ENCODE results near the gene SEMA4B. TPM values are rescaled to one million over a fixed set of nuclear protein-coding genes. Genes with fewer than 3 reads are reported as not detected.

The SEMA4B gene
- total RNA-seq, 1 donor from 2014 or later: 31.8 TPM

DNA sequence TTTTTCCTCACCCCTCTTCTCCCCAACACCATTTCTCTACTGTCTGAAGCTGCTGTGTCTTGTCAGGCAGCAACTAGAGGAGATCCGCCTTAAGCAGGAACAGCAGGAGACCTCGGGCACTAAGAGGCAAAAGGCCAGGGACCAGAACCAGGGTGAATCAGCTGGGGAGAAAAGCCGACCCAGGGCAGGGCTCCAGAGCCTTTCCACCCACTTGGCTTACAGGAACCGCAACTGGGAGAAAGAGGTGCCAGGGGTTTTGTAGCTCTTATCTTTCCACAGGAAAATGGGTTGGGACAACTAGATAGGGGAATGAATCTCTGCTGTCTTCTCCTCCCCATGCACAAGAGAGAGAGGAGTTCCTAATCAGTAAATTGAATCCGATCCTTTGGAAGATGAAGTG, 61.3 kb downstream of the SEMA4B start:
- no peaks in the 10 kb centered on the region for H3K36me3 Mint-ChIP-seq (ENCODE audit: unreplicated experiment)
- H3K4me1 Mint-ChIP-seq (ENCODE audit: low read depth, unreplicated experiment): peaks cover under 1% of the 10 kb centered on the region
- H3K27ac Mint-ChIP-seq (ENCODE audit: unreplicated experiment): no peak overlapping the region
- no peak for DNase-seq
- no peak overlapping the region for H3K4me3 Mint-ChIP-seq (ENCODE audit: unreplicated experiment)
- TF ChIP-seq, protein P1, sequence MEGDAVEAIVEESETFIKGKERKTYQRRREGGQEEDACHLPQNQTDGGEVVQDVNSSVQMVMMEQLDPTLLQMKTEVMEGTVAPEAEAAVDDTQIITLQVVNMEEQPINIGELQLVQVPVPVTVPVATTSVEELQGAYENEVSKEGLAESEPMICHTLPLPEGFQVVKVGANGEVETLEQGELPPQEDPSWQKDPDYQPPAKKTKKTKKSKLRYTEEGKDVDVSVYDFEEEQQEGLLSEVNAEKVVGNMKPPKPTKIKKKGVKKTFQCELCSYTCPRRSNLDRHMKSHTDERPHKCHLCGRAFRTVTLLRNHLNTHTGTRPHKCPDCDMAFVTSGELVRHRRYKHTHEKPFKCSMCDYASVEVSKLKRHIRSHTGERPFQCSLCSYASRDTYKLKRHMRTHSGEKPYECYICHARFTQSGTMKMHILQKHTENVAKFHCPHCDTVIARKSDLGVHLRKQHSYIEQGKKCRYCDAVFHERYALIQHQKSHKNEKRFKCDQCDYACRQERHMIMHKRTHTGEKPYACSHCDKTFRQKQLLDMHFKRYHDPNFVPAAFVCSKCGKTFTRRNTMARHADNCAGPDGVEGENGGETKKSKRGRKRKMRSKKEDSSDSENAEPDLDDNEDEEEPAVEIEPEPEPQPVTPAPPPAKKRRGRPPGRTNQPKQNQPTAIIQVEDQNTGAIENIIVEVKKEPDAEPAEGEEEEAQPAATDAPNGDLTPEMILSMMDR (IDR thresholded peaks at IDR 0.05; ENCODE audit: partially characterized antibody, unreplicated experiment): no peak
- peaks cover 5% of the 10 kb centered on the region for H3K27me3 Mint-ChIP-seq (ENCODE audit: unreplicated experiment)
- peaks cover 5% of the 10 kb centered on the region for H3K9me3 Mint-ChIP-seq (ENCODE audit: unreplicated experiment)

DNA sequence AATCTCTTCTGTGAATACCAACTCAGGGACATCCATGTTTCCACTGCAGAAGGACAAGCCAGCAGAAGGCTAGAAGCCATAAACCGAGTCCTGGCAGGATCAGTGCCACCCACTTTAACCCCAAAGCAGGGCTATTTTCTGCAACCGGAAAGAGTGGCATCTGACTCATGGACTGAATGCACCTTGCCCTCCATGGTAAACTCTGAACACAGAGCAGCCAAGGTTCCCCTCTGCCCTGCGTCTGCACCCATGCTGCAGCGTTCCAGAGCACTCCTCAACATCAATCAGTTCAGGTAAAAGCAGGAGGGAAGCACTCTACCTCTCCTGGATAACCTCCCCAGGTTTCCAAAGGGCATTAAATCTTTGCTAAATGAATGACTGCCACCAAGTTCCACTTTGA, 63.5 kb downstream of the SEMA4B start:
- peaks cover 11% of the 10 kb centered on the region for H3K4me1 Mint-ChIP-seq (ENCODE audit: low read depth, unreplicated experiment)
- peaks cover 5% of the 10 kb centered on the region for H3K27me3 Mint-ChIP-seq (ENCODE audit: unreplicated experiment)
- no peak for DNase-seq
- H3K27ac Mint-ChIP-seq (ENCODE audit: unreplicated experiment): peak overlapping the region; percentile 98
- H3K36me3 Mint-ChIP-seq (ENCODE audit: unreplicated experiment): no peaks in the 10 kb centered on the region
- peak overlapping the region; percentile 99 for H3K4me3 Mint-ChIP-seq (ENCODE audit: unreplicated experiment)
- peaks cover 5% of the 10 kb centered on the region for H3K9me3 Mint-ChIP-seq (ENCODE audit: unreplicated experiment)
- TF ChIP-seq, protein P1 (IDR thresholded peaks at IDR 0.05; ENCODE audit: partially characterized antibody, unreplicated experiment): no peak

- H3K9me3 Mint-ChIP-seq (ENCODE audit: unreplicated experiment): peaks cover 5% of the 10 kb centered on the region
- H3K36me3 Mint-ChIP-seq (ENCODE audit: unreplicated experiment): no peaks in the 10 kb centered on the region
- peaks cover 5% of the 10 kb centered on the region for H3K27me3 Mint-ChIP-seq (ENCODE audit: unreplicated experiment)
- peaks cover 13% of the 10 kb centered on the region for H3K4me1 Mint-ChIP-seq (ENCODE audit: low read depth, unreplicated experiment)
- TF ChIP-seq, protein P1 (IDR thresholded peaks at IDR 0.05; ENCODE audit: partially characterized antibody, unreplicated experiment): no peak
- DNase-seq: peak; percentile 89
- peak within 1 kb of the TSS; percentile 98 for H3K27ac Mint-ChIP-seq (ENCODE audit: unreplicated experiment)
- H3K4me3 Mint-ChIP-seq (ENCODE audit: unreplicated experiment): peak within 1 kb of the TSS; percentile 99
Observed at GRCh38 chr15:90265271-90266060, 64.3 kb downstream of the SEMA4B start, which contains the start of gene NGRN. Gene NGRN (plus strand): TSS chr15:90265672. CDS start chr15:90265713, 41 bp downstream.

DNA sequence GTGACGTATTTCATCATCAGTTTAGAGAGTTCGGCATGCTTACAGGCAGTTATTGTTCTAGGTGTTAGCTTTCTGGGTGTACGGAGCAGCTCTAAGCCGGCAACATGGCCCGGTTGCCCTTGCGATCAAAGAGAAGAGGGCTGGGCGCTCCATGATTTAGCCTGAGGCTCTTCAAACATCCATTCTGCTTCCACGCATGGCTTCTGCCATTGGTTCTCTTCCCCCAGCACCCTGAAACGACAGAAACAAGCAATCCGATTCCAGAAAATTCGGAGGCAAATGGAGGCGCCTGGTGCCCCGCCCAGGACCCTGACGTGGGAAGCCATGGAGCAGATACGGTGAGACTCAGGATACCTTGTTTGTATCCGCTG, 64.9 kb downstream of the SEMA4B start:
- DNase-seq: peak; percentile 54
- peak overlapping the region; percentile 99 for H3K4me3 Mint-ChIP-seq (ENCODE audit: unreplicated experiment)
- H3K4me1 Mint-ChIP-seq (ENCODE audit: low read depth, unreplicated experiment): peaks cover 13% of the 10 kb centered on the region
- TF ChIP-seq, protein P1 (IDR thresholded peaks at IDR 0.05; ENCODE audit: partially characterized antibody, unreplicated experiment): no peak
- H3K27ac Mint-ChIP-seq (ENCODE audit: unreplicated experiment): peak overlapping the region; percentile 98
- H3K9me3 Mint-ChIP-seq (ENCODE audit: unreplicated experiment): peaks cover 5% of the 10 kb centered on the region
- H3K27me3 Mint-ChIP-seq (ENCODE audit: unreplicated experiment): peaks cover 5% of the 10 kb centered on the region
- H3K36me3 Mint-ChIP-seq (ENCODE audit: unreplicated experiment): no peaks in the 10 kb centered on the region

DNA sequence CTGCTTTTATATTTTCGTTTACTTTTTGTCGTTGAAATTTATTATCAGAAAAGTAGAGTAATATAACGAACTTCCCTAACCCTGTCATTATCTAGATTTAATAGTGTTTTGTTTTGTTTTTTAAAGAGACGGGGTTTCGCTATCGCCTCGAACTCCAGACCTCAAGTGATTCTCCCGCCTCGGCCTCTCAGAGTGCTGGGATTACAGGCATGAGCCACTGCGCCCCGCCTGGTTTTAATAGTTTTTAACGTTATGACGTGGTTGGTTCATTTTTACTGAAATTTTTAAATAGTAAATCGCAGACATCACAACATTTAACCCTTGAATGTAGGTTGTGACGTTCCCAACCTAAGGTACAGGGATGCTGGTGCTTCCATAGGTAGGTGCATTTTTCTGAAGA, 65.4 kb downstream of the SEMA4B start:
- Mint-ChIP-seq H3K27ac (ENCODE audit: unreplicated experiment) (peak overlapping the region; percentile 98), H3K4me3 (ENCODE audit: unreplicated experiment) (peak overlapping the region; percentile 99), H3K27me3 (ENCODE audit: unreplicated experiment) (peaks cover 5% of the 10 kb centered on the region), H3K9me3 (ENCODE audit: unreplicated experiment) (peaks cover 5% of the 10 kb centered on the region), H3K36me3 (ENCODE audit: unreplicated experiment) (no peaks in the 10 kb centered on the region), H3K4me1 (ENCODE audit: low read depth, unreplicated experiment) (peaks cover 13% of the 10 kb centered on the region)
- no peak for DNase-seq
- TF ChIP-seq, protein P1 (IDR thresholded peaks at IDR 0.05; ENCODE audit: partially characterized antibody, unreplicated experiment): no peak
